GM12875 (cell line): ENCODE results near the gene TPRG1L.
A peak's percentile ranks its signal among the peaks of the same experiment; 100 is the strongest.

ENCODE experiments used
- H3K4me3 ChIP-seq: one replicate; pipeline ENCODE4 v1.5.1; 2011; ENCODE audit warnings: low read depth, low read length, control low read depth
- CTCF ChIP-seq: IDR thresholded peaks from 2 replicates; pipeline ENCODE4 v1.5.1; 2011; ENCODE audit warnings: low read depth, mild to moderate bottlenecking, control low read depth, inconsistent platforms, low read length, moderate library complexity, borderline replicate concordance; ENCODE audit not compliant: insufficient read depth

TPRG1L gene

GRCh38 chr1:3610527-3611169, 14.2 kb upstream of the TPRG1L start:
- no peak overlapping the region for H3K4me3 ChIP-seq
- no peak for TF ChIP-seq CTCF

GRCh38 chr1:3611170-3612019, 13.4 kb upstream of the TPRG1L start, which contains the start of gene MEGF6:
Gene MEGF6 (minus strand): TSS chr1:3611508. CDS start chr1:3611268, 240 bp downstream.
- H3K4me3 ChIP-seq: no peak within 1 kb of the TSS
- TF ChIP-seq CTCF: no peak

- TF ChIP-seq CTCF: no peak
- H3K4me3 ChIP-seq: no peak overlapping the region
These were observed 12.7 kb upstream of the TPRG1L start for GRCh38 chr1:3612123-3612522.

GRCh38 chr1:3614755-3615742, 9.8 kb upstream of the TPRG1L start:
- H3K4me3 ChIP-seq: no peak overlapping the region
- TF ChIP-seq CTCF: peak; percentile 73

- H3K4me3 ChIP-seq: no peak overlapping the region
- TF ChIP-seq CTCF: no peak
These were observed 8.0 kb upstream of the TPRG1L start for GRCh38 chr1:3616861-3617260.

GRCh38 chr1:3617806-3618345, 6.9 kb upstream of the TPRG1L start:
- H3K4me3 ChIP-seq: no peak overlapping the region
- no peak for TF ChIP-seq CTCF
